Effector memory CD8-positive, alpha-beta T cell (primary cell): ENCODE data around the gene ACSS3.

Source experiments
- ATAC-seq: fragments of 150-1000 bp; cut with Tn5 transposase; replicated peaks from 2 replicates; pipeline ENCODE4 v1.10.0; 2021; ENCODE audit warnings: mild to moderate bottlenecking, moderate library complexity
- DNase-seq, 3 experiments: peaks; one replicate each; pipeline ENCODE4 v3.0.0; 2021
- H3K27ac Mint-ChIP-seq, 2 donors: one replicate each; pipeline ENCODE4 v1.8.0; 2022; ENCODE audit warnings: mild to moderate bottlenecking in 2 of 2, mixed read lengths in 2 of 2, moderate library complexity in 2 of 2
- H3K27me3 Mint-ChIP-seq, 2 donors: one replicate each; pipeline ENCODE4 v1.8.0; 2022; ENCODE audit warnings: mixed read lengths in 2 of 2
- H3K36me3 Mint-ChIP-seq: one replicate; pipeline ENCODE4 v1.8.0; 2022; ENCODE audit warnings: mild to moderate bottlenecking, moderate library complexity, mixed read lengths; ENCODE audit not compliant: insufficient read depth
- H3K4me1 Mint-ChIP-seq, 2 donors: one replicate each; pipeline ENCODE4 v1.8.0; 2022; ENCODE audit warnings: low read depth in 2 of 2, mixed read lengths in 2 of 2
- H3K4me3 Mint-ChIP-seq, 2 donors: one replicate each; pipeline ENCODE4 v1.8.0; 2022; ENCODE audit warnings: mild to moderate bottlenecking in 2 of 2, mixed read lengths in 2 of 2, moderate library complexity in 2 of 2
- H3K9me3 Mint-ChIP-seq, 2 donors: one replicate each; pipeline ENCODE4 v1.8.0; 2022; ENCODE audit warnings: mixed read lengths in 2 of 2

Gene ACSS3

DNA sequence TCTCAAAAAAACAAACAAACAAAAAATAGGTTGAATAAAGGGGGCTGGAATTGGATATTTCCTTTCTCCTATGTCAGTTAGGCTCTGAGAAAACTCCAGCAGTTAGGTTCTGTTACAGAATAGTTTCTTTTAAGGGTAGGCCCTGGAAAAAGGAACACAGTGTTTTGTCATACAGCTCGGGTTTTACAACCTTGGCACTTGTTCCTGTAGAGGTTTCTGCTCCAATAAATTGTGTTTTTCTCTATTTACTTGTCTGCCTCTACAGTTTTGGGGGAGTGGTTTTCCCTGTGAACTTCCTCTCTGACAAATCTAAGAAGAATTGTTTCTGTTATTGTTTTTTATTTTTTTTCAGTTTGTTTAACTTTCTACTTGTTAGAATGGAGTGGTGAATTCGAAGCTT is 167.6 kb downstream of the ACSS3 start:
- Mint-ChIP-seq H3K27ac (no peak overlapping the region), H3K36me3 (no peaks in the 10 kb centered on the region), H3K27me3 (no peaks in the 10 kb centered on the region), H3K9me3 (peaks cover 11 to 12% of the 10 kb centered on the region in 2 donors), H3K4me3 (no peak overlapping the region), H3K4me1 (no peaks in the 10 kb centered on the region)
- DNase-seq (no peak), ATAC-seq (no peak)

DNA sequence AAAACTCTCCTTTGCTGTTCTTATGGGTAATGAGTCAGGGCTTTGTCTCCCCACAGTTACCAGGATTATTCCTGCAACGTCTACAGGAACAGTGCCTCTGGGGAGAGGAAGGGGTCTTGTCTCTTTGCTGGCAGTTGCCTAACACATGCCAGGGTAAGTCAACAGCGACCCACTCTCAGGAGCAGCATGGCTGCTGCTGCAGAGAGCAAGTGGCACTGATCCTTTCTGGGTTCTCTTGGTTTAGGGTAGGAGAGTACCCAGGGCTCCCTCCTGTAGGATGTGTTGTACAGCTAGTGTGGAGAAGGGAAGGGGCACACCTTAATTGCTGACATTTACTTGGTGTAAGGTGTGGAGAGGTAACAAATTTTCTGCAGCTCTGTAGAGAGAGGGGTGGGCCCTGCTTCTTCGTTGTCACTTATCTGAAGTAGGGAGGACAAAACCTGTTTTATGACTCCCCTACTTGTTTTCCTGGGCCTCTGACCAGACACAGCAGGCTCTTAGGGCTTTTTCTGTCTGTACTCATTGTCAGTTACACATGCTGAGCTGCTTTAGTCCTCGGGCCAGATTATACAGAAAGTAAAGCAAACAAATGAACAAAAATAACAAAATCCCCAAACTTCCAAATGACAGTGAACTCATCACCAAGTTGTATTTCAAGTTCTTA is 168.2 kb downstream of the ACSS3 start:
- ATAC-seq (no peak), DNase-seq (no peak)
- Mint-ChIP-seq H3K36me3 (no peaks in the 10 kb centered on the region), H3K9me3 (peaks cover 13 to 18% of the 10 kb centered on the region in 2 donors), H3K27me3 (no peaks in the 10 kb centered on the region), H3K27ac (no peak overlapping the region), H3K4me3 (no peak overlapping the region), H3K4me1 (no peaks in the 10 kb centered on the region)

DNA sequence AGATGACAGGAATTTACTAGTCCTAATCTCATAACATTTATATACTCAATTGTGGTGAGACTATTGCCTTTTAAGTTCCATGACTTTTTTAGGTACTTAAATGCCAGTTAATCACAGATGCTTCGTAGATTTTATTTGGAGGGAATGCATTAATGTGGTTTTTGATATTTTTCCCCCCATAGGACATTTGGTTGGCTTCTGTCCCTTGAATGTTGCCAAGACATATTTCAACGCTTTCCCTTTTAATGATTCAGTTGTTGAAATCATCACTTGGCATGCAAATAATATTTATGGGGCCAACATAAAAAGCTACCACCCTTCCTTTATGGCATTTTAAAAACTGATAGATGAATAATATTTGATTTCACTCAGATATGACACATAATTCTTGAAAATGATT is 172.1 kb downstream of the ACSS3 start:
- peaks cover 9 to 12% of the 10 kb centered on the region in 2 donors for H3K9me3 Mint-ChIP-seq
- no peaks in the 10 kb centered on the region for H3K27me3 Mint-ChIP-seq
- no peaks in the 10 kb centered on the region for H3K4me1 Mint-ChIP-seq
- no peak overlapping the region for H3K27ac Mint-ChIP-seq
- ATAC-seq (no peak), DNase-seq (no peak)
- no peaks in the 10 kb centered on the region for H3K36me3 Mint-ChIP-seq
- H3K4me3 Mint-ChIP-seq, result no peak overlapping the region

DNA sequence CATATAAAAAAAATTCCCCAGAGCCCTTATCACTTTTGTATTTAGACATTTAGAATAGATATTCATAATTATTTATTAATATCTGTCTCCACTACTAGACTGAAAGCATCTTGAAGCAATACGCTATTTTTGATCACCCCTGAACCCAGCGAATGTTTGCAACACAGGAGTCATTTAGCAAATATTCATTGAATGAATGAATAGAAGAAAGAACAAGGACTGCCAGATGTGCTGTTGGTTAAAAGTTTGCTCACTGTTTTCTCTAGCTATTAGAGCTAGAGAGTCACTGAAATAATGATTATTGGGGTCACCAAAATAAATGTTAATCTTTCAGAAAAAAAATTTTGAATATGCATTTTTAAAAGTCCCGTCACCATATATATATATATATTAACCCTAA is 174.3 kb downstream of the ACSS3 start:
- DNase-seq (no peak), ATAC-seq (no peak)
- Mint-ChIP-seq H3K27me3 (no peaks in the 10 kb centered on the region), H3K9me3 (peaks cover 6 to 8% of the 10 kb centered on the region in 2 donors), H3K4me3 (no peak overlapping the region), H3K36me3 (no peaks in the 10 kb centered on the region), H3K4me1 (no peaks in the 10 kb centered on the region), H3K27ac (no peak overlapping the region)

DNA sequence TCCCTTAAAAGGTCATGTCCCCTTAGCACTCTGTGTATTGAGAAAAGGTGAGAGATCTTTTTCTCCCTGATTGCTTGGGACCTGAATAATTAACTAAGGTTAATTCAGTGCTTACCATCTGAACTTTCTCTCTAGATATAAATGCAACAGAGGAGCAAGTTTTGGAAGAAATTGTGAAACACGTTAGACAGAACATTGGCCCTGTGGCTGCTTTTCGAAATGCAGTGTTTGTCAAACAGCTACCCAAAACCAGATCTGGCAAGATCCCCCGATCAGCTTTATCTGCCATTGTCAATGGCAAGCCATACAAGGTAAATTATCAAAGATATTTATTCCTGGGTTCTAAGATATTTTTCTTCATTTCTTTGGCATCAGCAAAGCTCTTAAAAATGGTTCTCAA is 175.5 kb downstream of the ACSS3 start:
- Mint-ChIP-seq H3K27ac (no peak overlapping the region), H3K9me3 (peaks cover 5 to 8% of the 10 kb centered on the region in 2 donors), H3K36me3 (no peaks in the 10 kb centered on the region), H3K4me3 (no peak overlapping the region), H3K27me3 (no peaks in the 10 kb centered on the region), H3K4me1 (no peaks in the 10 kb centered on the region)
- DNase-seq (no peak), ATAC-seq (no peak)

DNA sequence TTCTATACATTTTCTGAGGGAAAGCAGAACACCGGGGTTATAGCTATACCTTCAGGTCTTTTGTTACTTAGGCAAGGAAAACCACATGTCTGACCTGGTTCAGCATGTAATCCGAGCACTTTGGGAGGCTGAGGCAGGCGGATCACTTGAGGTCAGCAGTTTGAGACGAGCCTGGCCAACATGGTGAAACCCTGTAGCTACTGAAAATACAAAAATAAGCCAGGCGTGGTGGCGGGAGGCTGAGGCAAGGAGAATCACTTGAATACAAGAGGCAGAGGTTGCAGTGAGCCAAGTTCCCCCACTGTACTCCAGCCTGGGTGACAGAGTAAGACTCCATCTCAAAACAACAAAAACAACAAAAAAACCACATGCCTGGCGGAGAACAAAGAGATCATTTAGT is 177.6 kb downstream of the ACSS3 start:
- Mint-ChIP-seq H3K27me3 (no peaks in the 10 kb centered on the region), H3K9me3 (peaks cover 4 to 7% of the 10 kb centered on the region in 2 donors), H3K27ac (no peak overlapping the region), H3K4me1 (no peaks in the 10 kb centered on the region), H3K4me3 (no peak overlapping the region), H3K36me3 (no peaks in the 10 kb centered on the region)
- no peak for ATAC-seq
- DNase-seq, result no peak

DNA sequence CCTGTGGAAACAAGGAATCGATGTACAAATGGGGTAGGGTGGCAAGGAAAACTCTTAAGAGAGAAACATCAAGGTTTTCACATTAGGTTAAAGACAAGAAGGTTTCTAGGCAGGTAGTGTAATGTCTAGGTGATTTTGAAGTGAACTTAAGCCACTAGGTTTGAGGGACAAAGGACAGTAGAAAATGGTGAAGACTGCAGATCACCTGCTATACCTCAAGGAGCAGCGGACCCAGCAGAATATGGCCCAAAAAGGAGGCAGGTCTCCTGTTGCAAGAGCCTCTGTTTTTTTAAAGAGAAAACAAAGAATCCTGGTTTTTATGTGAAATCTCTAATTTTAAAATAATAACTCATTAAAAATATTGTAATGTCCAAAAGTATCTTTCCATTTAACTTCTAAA is 178.1 kb downstream of the ACSS3 start:
- ATAC-seq (no peak), DNase-seq (no peak)
- Mint-ChIP-seq H3K27me3 (no peaks in the 10 kb centered on the region), H3K36me3 (no peaks in the 10 kb centered on the region), H3K4me3 (no peak overlapping the region), H3K27ac (no peak overlapping the region), H3K4me1 (no peaks in the 10 kb centered on the region), H3K9me3 (peaks cover 2% of the 10 kb centered on the region in 2 donors)

DNA sequence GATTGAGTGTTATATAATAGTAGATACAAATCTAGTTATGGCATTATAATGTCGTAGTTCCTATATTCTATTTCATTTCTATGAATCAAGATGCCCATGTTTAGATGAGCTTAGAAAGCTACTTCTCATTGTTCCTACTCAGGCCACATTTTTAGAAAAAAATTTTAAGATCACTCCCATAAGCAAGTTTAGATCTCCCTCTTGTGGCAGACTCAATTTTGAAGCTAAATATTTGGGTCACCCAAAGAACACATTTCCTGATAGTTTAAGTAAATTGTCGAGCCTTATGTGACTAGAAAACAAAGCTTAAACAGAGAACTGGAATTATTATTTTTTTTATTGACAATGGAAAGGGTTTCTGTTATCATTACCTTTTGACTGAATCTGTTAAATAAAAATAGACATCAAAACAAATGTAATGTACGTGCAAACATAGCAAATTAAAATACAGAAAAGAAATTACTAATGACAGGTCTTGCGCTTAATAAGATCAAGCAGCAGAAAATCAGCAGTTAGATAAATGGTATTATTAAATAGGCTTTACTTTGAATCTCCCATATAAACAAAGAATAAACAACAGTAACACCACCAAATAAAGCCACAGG is 180.2 kb downstream of the ACSS3 start:
- ATAC-seq (no peak), DNase-seq (no peak)
- H3K4me3 Mint-ChIP-seq, result no peak overlapping the region
- H3K9me3 Mint-ChIP-seq, result no peaks in the 10 kb centered on the region
- H3K36me3 Mint-ChIP-seq, result no peaks in the 10 kb centered on the region
- no peaks in the 10 kb centered on the region for H3K4me1 Mint-ChIP-seq
- no peaks in the 10 kb centered on the region for H3K27me3 Mint-ChIP-seq
- no peak overlapping the region for H3K27ac Mint-ChIP-seq

DNA sequence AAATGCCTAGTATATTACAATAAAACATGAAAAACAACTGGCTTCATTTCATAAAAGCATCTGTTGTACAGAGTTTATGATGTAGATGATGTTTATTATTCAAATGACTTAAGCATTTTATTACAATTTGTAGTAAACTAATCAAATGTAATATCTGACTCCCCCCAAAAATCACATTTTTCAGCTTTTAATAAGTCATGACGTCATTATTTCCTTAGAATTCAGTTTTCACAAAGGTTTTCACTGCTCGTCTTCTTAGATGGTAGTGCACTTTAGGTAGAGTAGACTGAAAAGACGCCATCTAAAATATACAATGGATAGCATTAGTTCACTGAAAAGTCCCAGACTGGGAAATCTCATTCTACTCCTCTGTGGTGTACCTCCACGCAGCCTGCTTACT is 181.5 kb downstream of the ACSS3 start:
- peaks cover 3 to 4% of the 10 kb centered on the region in 2 donors for H3K9me3 Mint-ChIP-seq
- no peak overlapping the region for H3K4me3 Mint-ChIP-seq
- no peak overlapping the region for H3K27ac Mint-ChIP-seq
- ATAC-seq (no peak), DNase-seq (no peak)
- no peaks in the 10 kb centered on the region for H3K27me3 Mint-ChIP-seq
- no peaks in the 10 kb centered on the region for H3K36me3 Mint-ChIP-seq
- no peaks in the 10 kb centered on the region for H3K4me1 Mint-ChIP-seq

DNA sequence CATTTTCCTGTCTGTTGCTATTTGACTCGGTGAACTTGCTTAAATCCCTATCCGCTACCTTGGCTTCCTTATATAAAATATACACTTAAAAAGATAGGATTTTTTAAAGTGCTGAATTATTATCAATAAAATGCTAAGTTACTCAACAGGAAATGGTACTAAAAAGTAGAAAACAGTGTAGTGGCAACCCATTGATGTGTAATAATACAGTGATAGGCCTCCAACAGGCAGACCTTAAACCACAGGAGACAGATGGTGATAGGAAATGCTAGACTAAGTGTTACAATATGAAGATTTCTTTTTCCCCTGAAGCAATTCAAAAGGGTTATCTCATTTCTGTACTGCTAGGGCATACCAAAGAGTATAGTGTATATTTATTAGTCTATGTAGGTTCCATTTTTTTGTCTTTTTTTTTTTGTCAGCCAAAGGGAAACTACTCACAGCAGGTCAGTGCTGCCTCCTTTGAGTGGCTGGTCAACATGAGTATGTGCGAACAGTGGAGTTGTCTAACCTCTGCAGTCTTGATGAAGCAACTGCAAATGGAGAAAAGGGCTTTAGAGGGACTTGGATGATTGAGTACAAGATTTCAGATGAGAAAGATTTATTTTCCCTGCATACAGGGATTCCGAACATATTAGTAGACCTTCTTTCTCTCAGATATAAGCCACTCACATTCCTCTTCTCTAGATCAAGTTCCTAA is 183.8 kb downstream of the ACSS3 start:
- DNase-seq, result no peak
- no peak overlapping the region for H3K4me3 Mint-ChIP-seq
- ATAC-seq, result no peak
- no peaks in the 10 kb centered on the region for H3K4me1 Mint-ChIP-seq
- no peak overlapping the region for H3K27ac Mint-ChIP-seq
- peaks cover 3 to 6% of the 10 kb centered on the region in 2 donors for H3K9me3 Mint-ChIP-seq
- H3K27me3 Mint-ChIP-seq, result no peaks in the 10 kb centered on the region
- H3K36me3 Mint-ChIP-seq, result no peaks in the 10 kb centered on the region

DNA sequence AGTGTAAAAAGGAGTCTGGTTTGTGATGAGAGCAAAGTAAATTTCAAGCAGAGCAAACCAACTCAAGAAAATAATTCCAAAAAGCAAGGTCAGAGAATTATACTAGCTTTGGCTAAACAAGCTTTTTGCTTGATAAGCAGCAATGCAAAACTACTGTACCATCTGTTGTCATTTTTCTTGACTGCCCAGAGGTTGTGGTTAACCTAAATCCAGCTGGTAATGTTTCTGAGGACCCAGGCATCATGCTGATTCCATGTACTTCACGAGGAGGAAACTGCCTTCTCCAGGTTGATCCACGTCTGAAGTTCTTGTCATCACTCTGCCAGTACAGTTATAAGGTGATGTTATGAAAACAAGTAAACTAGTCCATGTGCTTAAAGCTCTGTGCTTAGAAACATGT is 185.2 kb downstream of the ACSS3 start:
- Mint-ChIP-seq H3K27me3 (no peaks in the 10 kb centered on the region), H3K4me1 (no peaks in the 10 kb centered on the region), H3K27ac (no peak overlapping the region), H3K36me3 (no peaks in the 10 kb centered on the region), H3K9me3 (peaks cover 3 to 6% of the 10 kb centered on the region in 2 donors), H3K4me3 (no peak overlapping the region)
- no peak for DNase-seq
- ATAC-seq, result no peak

DNA sequence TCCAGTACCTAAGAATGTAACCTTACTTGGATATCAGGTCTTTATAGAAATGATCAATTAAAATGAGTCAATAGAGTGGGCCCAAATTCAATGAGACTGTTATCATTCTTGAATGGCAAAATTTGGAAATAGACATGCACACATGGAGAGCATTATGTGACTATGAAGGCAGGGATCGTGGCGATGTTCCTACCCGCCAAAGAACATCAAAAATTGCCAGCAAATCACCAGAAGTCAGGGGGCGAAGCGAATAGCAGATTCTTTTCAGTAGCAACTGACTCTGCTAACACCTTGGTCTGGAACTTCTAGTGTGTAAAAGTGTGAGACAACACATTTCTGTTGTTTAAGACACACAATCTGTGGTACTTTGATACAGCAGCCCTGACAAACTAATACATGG is 192.5 kb downstream of the ACSS3 start:
- Mint-ChIP-seq H3K4me3 (no peak overlapping the region), H3K27me3 (no peaks in the 10 kb centered on the region), H3K27ac (no peak overlapping the region), H3K4me1 (no peaks in the 10 kb centered on the region), H3K9me3 (peaks cover 0 to 4% of the 10 kb centered on the region in 2 donors), H3K36me3 (no peaks in the 10 kb centered on the region)
- no peak for DNase-seq
- ATAC-seq, result no peak

DNA sequence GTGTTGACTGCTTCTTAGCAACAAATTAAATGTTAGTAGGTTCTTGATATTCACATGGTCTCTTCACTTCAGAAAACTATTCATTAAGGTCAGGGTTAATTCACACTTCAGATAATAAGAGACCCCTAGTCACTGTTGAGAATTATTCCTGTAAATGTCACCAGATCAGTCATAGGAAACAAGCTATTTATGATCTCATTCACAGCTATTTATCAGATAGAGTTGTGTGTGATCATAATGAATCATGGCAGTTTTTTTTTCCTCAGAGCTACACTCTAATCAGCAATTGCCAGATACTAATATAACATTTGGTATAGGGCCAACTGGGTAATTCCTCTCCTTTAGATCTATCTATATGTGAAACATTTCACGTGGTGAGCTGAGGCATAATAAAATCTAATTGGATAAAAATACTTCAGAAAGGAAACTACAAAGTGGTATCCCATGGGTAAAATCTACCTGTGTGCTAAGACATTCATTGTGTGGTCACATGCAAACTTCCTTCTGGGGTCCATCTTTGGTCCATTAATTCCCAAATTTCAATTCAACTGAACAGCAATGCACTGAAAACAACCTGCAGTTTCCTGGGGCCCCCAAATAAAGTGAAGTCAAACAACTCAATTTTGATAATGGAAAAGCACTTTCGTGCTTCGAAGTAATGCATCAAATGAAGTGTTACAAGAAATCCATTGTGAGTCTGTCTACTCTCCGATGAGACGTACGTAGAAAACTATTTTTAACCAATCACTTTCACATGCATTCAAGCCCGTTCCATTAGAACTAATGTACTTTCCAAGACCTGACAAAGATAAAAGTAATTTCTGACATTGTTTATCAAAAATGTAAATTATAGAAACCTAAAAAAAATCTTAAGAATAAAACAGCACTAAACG is 197.0 kb downstream of the ACSS3 start:
- peaks cover 6 to 7% of the 10 kb centered on the region in 2 donors for H3K9me3 Mint-ChIP-seq
- H3K4me3 Mint-ChIP-seq, result no peak overlapping the region
- no peaks in the 10 kb centered on the region for H3K4me1 Mint-ChIP-seq
- ATAC-seq (no peak), DNase-seq (no peak)
- no peak overlapping the region for H3K27ac Mint-ChIP-seq
- no peaks in the 10 kb centered on the region for H3K36me3 Mint-ChIP-seq
- no peaks in the 10 kb centered on the region for H3K27me3 Mint-ChIP-seq
